ENCODE data around the gene COL6A6.
"Not testable (repeated sequence)": the region's sequence is repeated elsewhere in the genome, so short reads cannot be mapped to it uniquely, and the experiment has no call there.

DNA sequence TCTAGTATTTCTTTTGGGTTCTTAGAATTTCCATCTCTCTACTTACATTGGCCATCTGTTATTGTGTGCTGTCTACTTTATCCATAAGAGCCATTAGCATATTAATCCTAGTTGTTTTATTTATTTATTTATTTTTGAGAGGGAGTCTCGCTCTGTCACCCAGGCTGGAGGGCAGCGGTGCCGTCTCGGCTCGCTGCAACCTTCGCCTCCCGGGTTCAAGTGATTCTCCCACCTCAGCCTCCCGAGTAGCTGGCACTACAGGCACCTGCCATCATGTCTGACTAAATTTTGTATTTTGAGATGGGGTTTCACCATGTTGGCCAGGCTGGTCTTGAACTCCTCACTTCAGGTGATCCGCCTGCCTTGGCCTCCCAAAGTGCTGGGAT lies 30.7 kb downstream of the COL6A6 start:
- TF ChIP-seq, protein P1, sequence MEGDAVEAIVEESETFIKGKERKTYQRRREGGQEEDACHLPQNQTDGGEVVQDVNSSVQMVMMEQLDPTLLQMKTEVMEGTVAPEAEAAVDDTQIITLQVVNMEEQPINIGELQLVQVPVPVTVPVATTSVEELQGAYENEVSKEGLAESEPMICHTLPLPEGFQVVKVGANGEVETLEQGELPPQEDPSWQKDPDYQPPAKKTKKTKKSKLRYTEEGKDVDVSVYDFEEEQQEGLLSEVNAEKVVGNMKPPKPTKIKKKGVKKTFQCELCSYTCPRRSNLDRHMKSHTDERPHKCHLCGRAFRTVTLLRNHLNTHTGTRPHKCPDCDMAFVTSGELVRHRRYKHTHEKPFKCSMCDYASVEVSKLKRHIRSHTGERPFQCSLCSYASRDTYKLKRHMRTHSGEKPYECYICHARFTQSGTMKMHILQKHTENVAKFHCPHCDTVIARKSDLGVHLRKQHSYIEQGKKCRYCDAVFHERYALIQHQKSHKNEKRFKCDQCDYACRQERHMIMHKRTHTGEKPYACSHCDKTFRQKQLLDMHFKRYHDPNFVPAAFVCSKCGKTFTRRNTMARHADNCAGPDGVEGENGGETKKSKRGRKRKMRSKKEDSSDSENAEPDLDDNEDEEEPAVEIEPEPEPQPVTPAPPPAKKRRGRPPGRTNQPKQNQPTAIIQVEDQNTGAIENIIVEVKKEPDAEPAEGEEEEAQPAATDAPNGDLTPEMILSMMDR (conservative IDR thresholded peaks at IDR 0.05), result not testable (repeated sequence)
- not testable (repeated sequence) for TF ChIP-seq EZH2 (IDR thresholded peaks at IDR 0.05; ENCODE audit: low read depth)

Measured in PC-9 (cell line).